DOHH2 (cell line): ENCODE data around the gene KIF3B.
"Not testable (repeated sequence)": the region's sequence is repeated elsewhere in the genome, so short reads cannot be mapped to it uniquely, and the experiment has no call there.

ENCODE experiments used
- CTCF ChIP-seq: fragments of 200-600 bp; sonication (generic); IDR thresholded peaks from one replicate; pipeline ENCODE4 v1.5.1; 2014; ENCODE audit warnings: antibody characterized with exemption, mild to moderate bottlenecking, low read depth, low read length; ENCODE audit not compliant: poor library complexity, severe bottlenecking
- EZH2phosphoT487 ChIP-seq: fragments of 200-600 bp; sonication (generic); IDR thresholded peaks from 2 replicates; pipeline ENCODE4 v1.6.1; 2017; ENCODE audit warnings: borderline replicate concordance, mild to moderate bottlenecking, antibody characterized with exemption, low read length, moderate library complexity, mixed read lengths

DNA sequence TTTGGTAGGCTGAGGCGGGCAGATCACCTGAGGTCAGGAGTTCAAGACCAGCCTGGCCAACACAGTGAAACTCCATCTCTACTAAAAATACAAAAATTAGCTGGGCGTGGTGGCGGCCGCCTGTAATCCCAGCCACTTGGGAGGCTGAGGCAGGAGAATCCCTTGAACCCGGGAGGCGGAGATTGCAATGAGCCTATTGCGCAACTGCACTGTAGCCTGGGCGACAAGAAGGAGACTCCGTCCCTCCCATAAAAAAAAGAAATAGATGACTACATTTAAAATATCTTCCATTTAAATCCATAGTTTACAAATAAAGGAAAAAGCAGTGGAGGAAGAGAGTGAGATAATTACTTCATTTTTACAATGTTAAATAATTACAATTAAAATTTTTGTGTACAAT, 102.6 kb downstream of the KIF3B start:
- not testable (repeated sequence) for TF ChIP-seq CTCF, EZH2phosphoT487
